ENCODE measurements around the gene OR4S2. TPM values are rescaled to one million over a fixed set of nuclear protein-coding genes. Genes with fewer than 3 reads are reported as not detected.

OR4S2 gene
- not detected in 5 replicates for total RNA-seq (2022; extraction: Qiagen RNA extraction)

GRCh38 chr11:55648027-55648426 is at the start of gene OR4S2:
OR4S2 (plus strand) TSS chr11:55648327; CDS start chr11:55650904, 2,577 bp downstream.

GRCh38 chr11:55607545-55607944 is 40.6 kb upstream of the OR4S2 start, which contains the start of gene OR4C11:
OR4C11 (minus strand) TSS chr11:55607645; CDS start chr11:55604373, 3,272 bp downstream.

GRCh38 chr11:55634813-55635212 is 13.3 kb upstream of the OR4S2 start, which contains the start of gene OR4P4:
OR4P4 (plus strand) TSS chr11:55635113.

GRCh38 chr11:55661901-55662300 is 13.8 kb downstream of the OR4S2 start, which contains the start of gene OR4C6:
OR4C6 (plus strand) TSS chr11:55662201; CDS start chr11:55665167, 2,966 bp downstream.

Other genes with a start within 250 kb of the OR4S2 start
- not detected in 5 replicates for gene OR4C15, start 93.9 kb upstream of the OR4S2 start, total RNA-seq (2022; extraction: Qiagen RNA extraction)
- gene OR4C16, start 76.2 kb upstream of the OR4S2 start, total RNA-seq (2022; extraction: Qiagen RNA extraction) = not detected in 5 replicates
- gene OR4C11, start 40.7 kb upstream of the OR4S2 start, total RNA-seq (2022; extraction: Qiagen RNA extraction) = not detected in 5 replicates
- gene OR4P4, start 13.2 kb upstream of the OR4S2 start, total RNA-seq (2022; extraction: Qiagen RNA extraction) = not detected in 5 replicates
- not detected in 5 replicates for gene OR4C6, start 13.9 kb downstream of the OR4S2 start, total RNA-seq (2022; extraction: Qiagen RNA extraction)
- not detected in 5 replicates for gene OR5D13, start 125.1 kb downstream of the OR4S2 start, total RNA-seq (2022; extraction: Qiagen RNA extraction)
- not detected in 5 replicates for gene OR5D14, start 147.2 kb downstream of the OR4S2 start, total RNA-seq (2022; extraction: Qiagen RNA extraction)
- gene OR5L1, start 163.0 kb downstream of the OR4S2 start, total RNA-seq (2022; extraction: Qiagen RNA extraction) = not detected in 5 replicates
- gene OR5D18, start 171.3 kb downstream of the OR4S2 start, total RNA-seq (2022; extraction: Qiagen RNA extraction) = not detected in 5 replicates
- not detected in 5 replicates for gene OR5L2, start 178.9 kb downstream of the OR4S2 start, total RNA-seq (2022; extraction: Qiagen RNA extraction)
- gene OR5D16, start 190.4 kb downstream of the OR4S2 start, total RNA-seq (2022; extraction: Qiagen RNA extraction) = not detected in 5 replicates
- gene TRIM51, start 235.0 kb downstream of the OR4S2 start, total RNA-seq (2022; extraction: Qiagen RNA extraction) = not detected in 5 replicates

Data from A549 treated with Mapracorat at 1 μM for 4 hours (cell line).